Lower leg skin (tissue), 3 donors: ENCODE measurements around the gene NAV1.

ENCODE experiments used
- POLR2A ChIP-seq, 2 donors: fragments of 450-650 bp; IDR thresholded peaks; one replicate each; pipeline ENCODE4 v1.6.1; 2016 to 2017; ENCODE audit warnings: antibody characterized with exemption in 2 of 2, mild to moderate bottlenecking in 1 of 2, moderate library complexity in 1 of 2
- TF ChIP-seq, protein P1 (sequence below), 3 donors: fragments of 450-650 bp; IDR thresholded peaks; one replicate each; pipeline ENCODE4 v1.5.1; 2016; ENCODE audit warnings: antibody characterized with exemption in 3 of 3, mild to moderate bottlenecking in 3 of 3, moderate library complexity in 2 of 3

DNA sequence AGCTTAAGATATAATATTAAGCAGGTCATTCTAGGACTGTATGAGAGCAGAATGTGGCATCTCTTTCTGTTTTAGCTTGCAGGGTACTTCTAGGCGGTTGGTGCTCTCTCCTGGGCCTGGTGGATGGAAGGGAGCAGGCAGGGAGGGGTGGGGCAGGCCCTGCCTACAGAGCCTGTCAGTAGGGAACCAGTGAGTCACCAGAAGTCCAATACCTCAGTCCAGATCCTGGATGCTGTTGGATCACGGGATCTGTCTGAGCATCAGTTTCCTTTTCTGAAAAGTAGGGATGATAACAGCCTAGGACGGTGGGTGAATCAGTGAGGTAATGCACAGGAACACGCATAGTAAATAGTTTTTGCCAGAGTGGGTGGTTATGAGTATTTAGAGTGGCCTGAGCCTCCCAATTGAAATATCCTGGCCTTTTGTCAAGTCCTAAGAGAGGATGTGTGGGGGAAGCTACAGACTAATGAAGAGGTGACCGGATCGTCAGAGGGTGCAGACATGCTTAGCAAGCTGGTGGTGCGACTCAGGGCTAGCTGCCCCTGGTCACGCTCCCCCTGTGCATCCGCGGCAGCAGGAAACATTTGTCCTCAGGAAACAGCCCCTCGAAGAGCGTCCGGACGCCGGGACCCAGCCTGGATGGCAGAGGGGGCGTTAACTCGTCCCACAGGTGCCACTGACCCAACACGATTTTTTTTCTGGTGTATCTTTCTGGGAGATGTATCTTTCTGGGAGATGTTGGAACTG lies 23.9 kb downstream of the NAV1 start:
- no peak for TF ChIP-seq POLR2A (IDR thresholded peaks at IDR 0.05)
- TF ChIP-seq, protein P1, sequence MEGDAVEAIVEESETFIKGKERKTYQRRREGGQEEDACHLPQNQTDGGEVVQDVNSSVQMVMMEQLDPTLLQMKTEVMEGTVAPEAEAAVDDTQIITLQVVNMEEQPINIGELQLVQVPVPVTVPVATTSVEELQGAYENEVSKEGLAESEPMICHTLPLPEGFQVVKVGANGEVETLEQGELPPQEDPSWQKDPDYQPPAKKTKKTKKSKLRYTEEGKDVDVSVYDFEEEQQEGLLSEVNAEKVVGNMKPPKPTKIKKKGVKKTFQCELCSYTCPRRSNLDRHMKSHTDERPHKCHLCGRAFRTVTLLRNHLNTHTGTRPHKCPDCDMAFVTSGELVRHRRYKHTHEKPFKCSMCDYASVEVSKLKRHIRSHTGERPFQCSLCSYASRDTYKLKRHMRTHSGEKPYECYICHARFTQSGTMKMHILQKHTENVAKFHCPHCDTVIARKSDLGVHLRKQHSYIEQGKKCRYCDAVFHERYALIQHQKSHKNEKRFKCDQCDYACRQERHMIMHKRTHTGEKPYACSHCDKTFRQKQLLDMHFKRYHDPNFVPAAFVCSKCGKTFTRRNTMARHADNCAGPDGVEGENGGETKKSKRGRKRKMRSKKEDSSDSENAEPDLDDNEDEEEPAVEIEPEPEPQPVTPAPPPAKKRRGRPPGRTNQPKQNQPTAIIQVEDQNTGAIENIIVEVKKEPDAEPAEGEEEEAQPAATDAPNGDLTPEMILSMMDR (IDR thresholded peaks at IDR 0.05): no peak
